KOPT-K1 (cell line): Measurements from ENCODE around the gene TDRD10.

Source experiments
- H3K27ac ChIP-seq: fragments of 200-600 bp; sonication (generic); 2 replicates; pipeline ENCODE4 v1.5.1; 2016; ENCODE audit warnings: antibody characterized with exemption, mild to moderate bottlenecking, low read depth, low read length; ENCODE audit not compliant: poor library complexity, severe bottlenecking
- H3K36me3 ChIP-seq: fragments of 200-600 bp; sonication (generic); 2 replicates; pipeline ENCODE4 v1.5.1; 2017; ENCODE audit warnings: antibody characterized with exemption, mild to moderate bottlenecking, low read length, moderate library complexity; ENCODE audit not compliant: insufficient read depth
- H3K9me3 ChIP-seq: fragments of 200-600 bp; sonication (generic); 2 replicates; pipeline ENCODE4 v1.5.1; 2017; ENCODE audit warnings: antibody characterized with exemption, low read length, mild to moderate bottlenecking; ENCODE audit not compliant: insufficient read depth, poor library complexity, severe bottlenecking

The TDRD10 gene

DNA sequence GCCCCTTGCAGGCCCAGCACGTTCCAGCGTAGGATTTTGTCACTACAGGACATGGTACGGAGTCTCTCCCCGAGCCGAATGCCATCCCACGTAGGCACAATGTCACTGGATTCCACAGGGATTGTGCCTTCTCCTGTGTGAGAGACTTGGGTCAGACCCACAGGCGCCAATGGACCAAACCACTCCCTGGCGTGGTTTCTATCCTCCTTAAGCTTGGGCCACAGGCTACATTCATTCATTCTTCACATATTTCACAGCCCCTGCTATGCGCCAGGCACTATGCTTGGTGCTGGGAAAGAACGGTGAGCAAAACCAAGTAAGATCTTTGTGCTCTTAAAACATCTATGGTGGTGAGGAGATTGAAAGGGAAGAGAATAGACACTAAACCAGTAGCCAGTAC is 84.2 kb downstream of the TDRD10 start:
- Histone ChIP-seq H3K36me3 (peaks cover 100% of the 10 kb centered on the region), H3K9me3 (no peaks in the 10 kb centered on the region), H3K27ac (no peak overlapping the region)

DNA sequence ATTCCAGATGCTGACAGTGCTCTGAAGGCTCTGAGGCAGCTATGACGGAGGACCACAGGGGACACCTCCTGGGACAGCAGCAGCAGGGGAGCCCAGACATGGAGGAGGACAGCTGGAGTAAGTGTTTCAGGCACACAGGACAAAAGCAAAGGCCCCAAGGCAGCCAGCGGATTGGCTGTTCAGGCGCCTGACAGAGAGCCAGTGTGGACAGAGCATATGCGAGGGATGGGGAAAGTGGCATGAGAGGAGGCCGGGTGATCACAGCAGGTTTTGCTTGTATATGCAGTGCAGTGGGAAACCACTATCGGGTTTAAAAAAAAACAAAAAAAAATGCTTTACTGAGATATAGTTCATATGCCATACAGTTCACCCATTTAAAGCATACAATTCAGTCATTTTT is 84.6 kb downstream of the TDRD10 start:
- no peak overlapping the region for H3K27ac ChIP-seq
- peaks cover 100% of the 10 kb centered on the region for H3K36me3 ChIP-seq
- H3K9me3 ChIP-seq = no peaks in the 10 kb centered on the region

DNA sequence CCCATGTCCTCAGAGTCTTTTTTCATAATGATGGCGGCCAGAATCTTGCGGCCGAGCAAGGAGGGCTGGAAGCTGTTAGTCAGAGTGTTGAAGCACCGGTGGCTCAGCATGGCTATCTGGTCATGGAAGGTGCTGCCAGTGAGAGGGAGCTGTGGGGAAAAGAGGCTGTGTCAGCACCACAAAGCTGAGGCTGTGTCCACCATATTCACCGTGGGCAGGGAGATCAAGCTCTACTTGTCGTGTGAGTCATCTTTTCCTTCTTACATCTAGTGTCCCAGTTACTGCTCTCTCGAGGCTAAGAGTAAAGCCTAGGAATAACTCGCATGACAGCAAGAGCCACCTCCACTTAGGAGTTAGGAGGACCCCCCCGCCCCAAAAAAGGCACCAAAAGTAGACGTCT is 87.8 kb downstream of the TDRD10 start:
- Histone ChIP-seq H3K36me3 (peaks cover 100% of the 10 kb centered on the region), H3K9me3 (no peaks in the 10 kb centered on the region), H3K27ac (no peak overlapping the region)

DNA sequence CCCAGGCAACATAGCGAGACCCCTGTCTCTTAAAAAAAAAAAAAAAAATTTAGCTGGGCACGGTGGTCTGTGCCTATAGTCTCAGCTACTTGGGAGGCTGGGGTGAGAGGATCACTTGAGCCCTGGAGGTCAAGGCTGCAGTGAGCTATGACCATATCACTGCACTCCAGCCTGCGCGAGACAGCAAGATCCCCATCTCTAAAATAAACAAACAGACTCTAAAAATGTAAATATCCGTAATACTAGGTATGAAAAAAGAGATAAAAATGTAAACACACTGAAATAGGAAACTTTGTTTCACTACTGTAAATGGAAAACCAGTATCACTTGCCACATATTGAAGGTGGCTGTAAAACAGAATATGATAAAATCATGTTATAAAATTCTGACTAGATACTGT is 88.7 kb downstream of the TDRD10 start:
- peaks cover 99% of the 10 kb centered on the region for H3K36me3 ChIP-seq
- H3K9me3 ChIP-seq = no peaks in the 10 kb centered on the region
- no peak overlapping the region for H3K27ac ChIP-seq

DNA sequence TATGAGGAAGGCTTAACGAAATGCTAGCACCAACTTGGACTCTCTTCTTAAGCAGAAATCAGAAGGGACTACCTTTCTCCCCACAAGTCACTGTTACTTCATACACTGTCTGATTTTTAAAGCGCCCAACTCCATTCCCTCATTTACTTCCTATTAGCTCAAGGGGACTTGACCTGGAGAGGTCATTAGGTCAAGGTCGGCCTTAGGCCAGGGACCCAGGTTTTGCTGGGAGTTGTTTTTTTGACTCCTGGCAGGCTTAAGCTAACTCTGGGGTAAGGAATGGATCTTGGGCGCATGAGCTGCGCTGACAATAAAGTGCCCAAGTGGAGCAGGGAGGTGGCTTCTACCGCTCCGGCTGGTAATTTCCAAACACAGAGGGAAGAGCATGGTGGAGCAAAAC is 89.2 kb downstream of the TDRD10 start:
- Histone ChIP-seq H3K36me3 (peaks cover 99% of the 10 kb centered on the region), H3K9me3 (no peaks in the 10 kb centered on the region), H3K27ac (no peak overlapping the region)

DNA sequence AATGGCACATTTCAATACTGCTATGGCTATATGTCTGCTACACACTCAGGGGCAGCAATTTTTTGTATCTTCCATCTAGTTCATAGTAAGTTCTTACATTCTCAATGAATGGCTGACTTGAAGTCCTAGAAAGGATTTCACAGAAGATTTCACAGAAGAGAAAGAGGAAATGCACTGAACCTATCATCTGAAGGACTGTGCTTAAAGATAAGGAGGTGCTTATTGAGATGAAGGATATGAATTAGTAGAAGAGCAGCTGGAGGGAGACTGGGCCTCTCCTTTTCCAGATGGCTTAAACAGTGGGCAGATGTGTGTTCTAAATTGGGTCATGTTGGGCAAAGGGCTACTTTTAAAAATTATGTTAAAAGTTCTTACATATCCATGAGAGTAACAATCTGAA is 91.4 kb downstream of the TDRD10 start:
- Histone ChIP-seq H3K36me3 (peaks cover 99% of the 10 kb centered on the region), H3K9me3 (no peaks in the 10 kb centered on the region), H3K27ac (no peak overlapping the region)

DNA sequence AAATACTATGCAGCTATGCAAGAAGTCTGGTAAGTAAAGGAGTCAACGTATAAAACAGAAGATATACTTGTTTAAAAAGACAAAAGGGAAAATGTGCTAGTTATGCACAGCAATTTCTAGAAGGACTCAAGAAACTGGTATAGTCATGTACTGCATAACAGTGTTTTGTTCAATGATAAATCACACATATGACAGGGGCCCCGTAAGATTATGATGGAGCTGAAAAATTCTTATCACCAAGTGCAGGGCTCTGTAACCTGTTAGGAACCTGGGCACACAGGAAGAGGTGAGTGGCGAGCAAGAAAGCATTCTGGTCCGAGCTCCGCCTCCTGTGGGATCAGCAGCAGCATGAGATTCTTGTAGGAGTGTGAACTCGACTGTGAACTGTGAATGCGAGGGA is 92.8 kb downstream of the TDRD10 start:
- Histone ChIP-seq H3K9me3 (no peaks in the 10 kb centered on the region), H3K36me3 (peaks cover 99% of the 10 kb centered on the region), H3K27ac (no peak overlapping the region)

DNA sequence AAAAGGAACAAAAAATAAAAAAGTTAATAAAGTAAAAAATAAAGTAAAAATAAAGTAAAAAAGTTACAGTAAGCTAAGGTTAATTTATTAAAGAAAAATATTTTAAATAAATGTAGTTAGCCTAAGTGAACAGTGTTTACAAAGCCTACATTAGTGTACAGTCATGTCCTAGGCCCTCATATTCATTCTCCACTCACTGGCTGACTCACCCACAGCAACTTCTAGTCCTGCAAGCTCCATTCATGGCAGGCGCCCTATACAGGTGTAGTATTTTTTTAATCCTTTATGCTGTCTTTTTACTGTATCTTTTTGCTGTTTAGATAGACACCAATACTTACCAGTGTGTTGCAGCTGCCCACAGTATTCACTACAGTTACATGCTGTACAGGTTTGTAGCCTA is 93.6 kb downstream of the TDRD10 start:
- Histone ChIP-seq H3K27ac (no peak overlapping the region), H3K9me3 (no peaks in the 10 kb centered on the region), H3K36me3 (peaks cover 98% of the 10 kb centered on the region)
